ENCODE results near the gene SCAF4.

DNA sequence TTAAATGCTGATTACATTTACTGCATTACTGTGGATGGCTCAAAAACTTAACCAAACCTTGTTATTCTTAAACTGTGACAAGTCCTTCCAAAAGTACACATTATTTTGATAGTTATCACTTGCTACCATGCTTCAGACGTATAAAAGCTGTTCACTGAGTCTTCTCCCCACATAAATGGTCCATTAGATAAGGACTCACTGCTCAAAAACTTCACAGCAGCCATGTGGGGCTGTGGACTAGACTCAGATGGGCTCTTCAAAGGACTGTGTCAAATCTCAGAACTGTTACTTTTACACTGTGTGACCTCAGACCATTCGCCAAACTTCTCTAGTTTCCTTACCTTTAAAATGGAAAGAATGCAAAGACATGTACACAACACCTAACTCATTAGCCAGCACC, 11.6 kb downstream of the SCAF4 start:
- TF ChIP-seq SIRT6 (IDR thresholded peaks at IDR 0.05; ENCODE audit: low read length): no peak
- TF ChIP-seq ATF3 (IDR thresholded peaks at IDR 0.05; ENCODE audit: insufficient read depth, low read depth, low read length): no peak
